HFFc6 (cell line): ENCODE measurements around the gene WIZ. TPM values are rescaled to one million over a fixed set of nuclear protein-coding genes. Genes with fewer than 3 reads are reported as not detected.
"Not testable (repeated sequence)": the region's sequence is repeated elsewhere in the genome, so short reads cannot be mapped to it uniquely, and the experiment has no call there.

Experiments used
- DNase-seq: peaks from one replicate; pipeline ENCODE4 v3.0.0-alpha.2; 2018
- H3K27ac Mint-ChIP-seq: 2 replicates; pipeline ENCODE4 v1.8.0; 2020; ENCODE audit warnings: mild to moderate bottlenecking, mixed read lengths
- H3K27me3 Mint-ChIP-seq: 2 replicates; pipeline ENCODE4 v1.8.0; 2021; ENCODE audit warnings: mild to moderate bottlenecking, moderate library complexity, mixed read lengths; ENCODE audit not compliant: insufficient read depth
- H3K36me3 Mint-ChIP-seq: 2 replicates; pipeline ENCODE4 v1.8.0; 2021; ENCODE audit warnings: low read depth, mixed read lengths
- H3K4me1 Mint-ChIP-seq: 2 replicates; pipeline ENCODE4 v1.8.0; 2020; ENCODE audit warnings: low read depth, mixed read lengths
- H3K4me3 Mint-ChIP-seq: 2 replicates; pipeline ENCODE4 v1.8.0; 2020; ENCODE audit warnings: mild to moderate bottlenecking, moderate library complexity, mixed read lengths
- H3K9me3 Mint-ChIP-seq: 2 replicates; pipeline ENCODE4 v1.8.0; 2020; ENCODE audit warnings: mild to moderate bottlenecking, mixed read lengths
- total RNA-seq, 6 experiments: library from RNA; stranded (reverse); fragmentation: NEBNext Ultra II Directional; extraction: Animal tissue kit (Norgen Biotek cat#: 25700); gene quantifications; 2 replicates in 1 of 6; 3 replicates in 5 of 6; pipeline ENCODE4 v1.2.3, GENCODE V29; 2021
- TF ChIP-seq, protein P1 (sequence below): fragments of 200-600 bp; sonication (generic); IDR thresholded peaks from 2 replicates; pipeline ENCODE4 v1.5.0; 2021; ENCODE audit warnings: antibody characterized with exemption, mild to moderate bottlenecking

The WIZ gene
- total RNA-seq, 6 experiments from 2014 or later: 39.3 to 54.3 (median 43.1) TPM

DNA sequence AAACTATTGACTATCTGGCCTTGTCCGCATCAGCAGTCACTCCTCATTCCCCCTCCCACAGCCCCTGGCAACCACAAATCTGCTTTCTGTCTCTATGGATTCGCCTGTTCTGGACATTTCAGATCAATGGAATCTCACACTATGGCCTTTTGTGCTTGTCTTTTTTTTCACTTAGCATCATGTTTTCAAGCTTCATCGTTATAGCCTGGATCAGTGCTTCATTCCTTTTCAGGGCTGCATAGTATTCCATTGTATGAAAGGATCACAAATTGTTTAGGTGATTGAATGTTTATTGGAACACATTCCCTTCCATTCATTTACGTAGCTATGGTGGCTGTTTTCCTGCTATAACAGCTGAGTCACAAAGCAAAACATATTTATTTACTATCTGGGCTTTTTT lies 37.3 kb upstream of the WIZ start:
- H3K27ac Mint-ChIP-seq: no peak overlapping the region
- TF ChIP-seq, protein P1, sequence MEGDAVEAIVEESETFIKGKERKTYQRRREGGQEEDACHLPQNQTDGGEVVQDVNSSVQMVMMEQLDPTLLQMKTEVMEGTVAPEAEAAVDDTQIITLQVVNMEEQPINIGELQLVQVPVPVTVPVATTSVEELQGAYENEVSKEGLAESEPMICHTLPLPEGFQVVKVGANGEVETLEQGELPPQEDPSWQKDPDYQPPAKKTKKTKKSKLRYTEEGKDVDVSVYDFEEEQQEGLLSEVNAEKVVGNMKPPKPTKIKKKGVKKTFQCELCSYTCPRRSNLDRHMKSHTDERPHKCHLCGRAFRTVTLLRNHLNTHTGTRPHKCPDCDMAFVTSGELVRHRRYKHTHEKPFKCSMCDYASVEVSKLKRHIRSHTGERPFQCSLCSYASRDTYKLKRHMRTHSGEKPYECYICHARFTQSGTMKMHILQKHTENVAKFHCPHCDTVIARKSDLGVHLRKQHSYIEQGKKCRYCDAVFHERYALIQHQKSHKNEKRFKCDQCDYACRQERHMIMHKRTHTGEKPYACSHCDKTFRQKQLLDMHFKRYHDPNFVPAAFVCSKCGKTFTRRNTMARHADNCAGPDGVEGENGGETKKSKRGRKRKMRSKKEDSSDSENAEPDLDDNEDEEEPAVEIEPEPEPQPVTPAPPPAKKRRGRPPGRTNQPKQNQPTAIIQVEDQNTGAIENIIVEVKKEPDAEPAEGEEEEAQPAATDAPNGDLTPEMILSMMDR: no peak
- no peaks in the 10 kb centered on the region for H3K4me1 Mint-ChIP-seq
- H3K36me3 Mint-ChIP-seq: no peaks in the 10 kb centered on the region
- H3K27me3 Mint-ChIP-seq: peaks cover 4% of the 10 kb centered on the region; the same call in 1 of the 2 replicates
- peaks cover 5% of the 10 kb centered on the region; the same call in 1 of the 2 replicates for H3K9me3 Mint-ChIP-seq
- no peak overlapping the region for H3K4me3 Mint-ChIP-seq
- no peak for DNase-seq

DNA sequence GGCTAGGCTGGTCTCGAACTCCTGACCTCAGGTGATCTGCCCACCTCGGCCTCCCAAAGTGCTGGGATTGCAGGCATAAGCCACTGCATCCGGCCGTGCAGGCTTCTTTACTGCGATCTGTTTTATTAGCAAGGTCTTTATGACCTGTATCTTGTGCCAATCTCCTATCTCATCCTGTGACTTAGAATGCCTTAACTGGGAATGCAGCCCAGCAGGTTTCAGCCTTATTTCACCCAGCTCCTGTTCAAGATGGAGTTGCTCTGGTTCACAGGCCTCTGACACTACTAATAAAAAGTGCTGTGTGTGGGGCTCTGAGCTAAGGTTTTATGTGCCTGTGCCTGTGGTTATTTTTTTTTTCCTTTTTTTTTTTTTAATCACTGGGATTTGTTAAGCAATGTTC lies 36.0 kb upstream of the WIZ start:
- DNase-seq, H3K4me1 Mint-ChIP-seq, H3K36me3 Mint-ChIP-seq, H3K27ac Mint-ChIP-seq, H3K9me3 Mint-ChIP-seq, H3K27me3 Mint-ChIP-seq, H3K4me3 Mint-ChIP-seq: not testable (repeated sequence)

DNA sequence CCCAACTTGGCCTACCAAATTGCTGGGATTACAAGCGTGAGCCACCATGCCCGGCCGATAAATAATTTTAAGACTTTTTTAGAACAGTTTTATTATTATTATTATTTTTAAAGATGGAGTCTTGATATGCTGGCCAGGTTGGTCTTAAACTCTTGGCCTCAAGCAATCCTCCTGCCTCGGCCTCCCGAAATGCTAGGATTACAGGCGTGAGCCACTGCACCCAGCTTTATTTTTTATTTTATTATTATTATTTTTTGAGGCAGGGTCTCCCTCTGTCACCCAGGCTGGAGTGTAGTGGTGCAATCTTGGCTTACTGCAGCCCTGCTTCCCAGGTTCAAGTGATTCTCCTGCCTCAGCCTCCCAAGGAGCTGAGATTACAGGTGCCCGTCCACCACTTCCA lies 31.2 kb upstream of the WIZ start:
- DNase-seq, H3K36me3 Mint-ChIP-seq, H3K4me3 Mint-ChIP-seq, H3K4me1 Mint-ChIP-seq, H3K27ac Mint-ChIP-seq, H3K27me3 Mint-ChIP-seq, H3K9me3 Mint-ChIP-seq: not testable (repeated sequence)

DNA sequence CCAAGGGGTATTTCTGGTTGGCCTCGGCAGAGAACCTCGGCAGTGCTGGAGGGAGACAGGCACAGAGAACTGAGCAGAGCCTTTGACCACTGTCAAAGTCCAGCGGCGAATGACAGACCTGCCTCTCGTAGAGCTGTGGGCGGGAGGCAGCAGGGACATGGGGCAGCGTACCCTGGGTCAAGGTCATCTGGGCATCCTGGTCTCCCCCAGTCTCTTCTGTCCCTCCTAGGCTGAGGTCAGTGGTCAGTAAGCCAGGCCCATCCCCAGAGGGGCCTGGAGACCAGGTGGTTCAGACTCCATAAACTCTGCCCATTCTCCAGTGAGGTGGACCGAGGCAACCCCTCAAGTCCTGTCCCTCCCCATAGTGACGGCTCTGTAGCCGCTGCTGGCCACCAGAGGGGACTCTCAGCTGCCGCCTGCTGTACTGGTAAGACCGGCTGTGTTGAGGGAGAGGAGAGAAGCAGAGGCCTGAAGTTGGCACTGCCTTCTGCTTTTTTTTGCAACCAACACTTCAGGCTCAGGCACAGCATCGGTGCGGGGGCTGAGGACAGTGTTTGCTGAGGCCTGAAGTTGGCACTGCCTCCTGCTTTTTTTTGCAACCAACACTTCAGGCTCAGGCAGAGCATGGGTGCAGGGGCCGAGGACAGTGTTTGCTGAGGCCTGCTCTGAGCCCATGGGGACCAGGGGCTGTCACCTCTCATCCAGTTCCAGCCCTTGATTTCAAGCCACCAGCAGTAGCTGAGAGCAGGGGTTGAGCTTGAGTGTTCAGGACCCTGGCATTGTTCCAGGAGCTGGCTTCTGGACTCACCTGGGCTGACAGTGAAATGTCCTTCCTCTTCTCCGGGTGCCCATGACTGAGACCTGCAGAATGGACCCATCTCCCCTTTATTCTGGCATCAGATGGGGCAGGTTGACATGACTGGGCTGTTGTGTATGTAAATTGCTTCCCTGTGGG lies 29.9 kb upstream of the WIZ start, which contains the start of gene PGLYRP2:
TSS of gene PGLYRP2 (minus strand) at position 111 of the 955 bp plus-strand sequence. CDS start 130 bp downstream, outside the sequence.
- Mint-ChIP-seq H3K27me3 (peaks cover 3% of the 10 kb centered on the region), H3K4me3 (no peak within 1 kb of the TSS), H3K9me3 (no peaks in the 10 kb centered on the region), H3K36me3 (no peaks in the 10 kb centered on the region), H3K4me1 (no peaks in the 10 kb centered on the region), H3K27ac (no peak within 1 kb of the TSS)
- peak; percentile 9 for DNase-seq
- TF ChIP-seq, protein P1: peak; percentile 29; the same call in 1 of the 2 replicates

DNA sequence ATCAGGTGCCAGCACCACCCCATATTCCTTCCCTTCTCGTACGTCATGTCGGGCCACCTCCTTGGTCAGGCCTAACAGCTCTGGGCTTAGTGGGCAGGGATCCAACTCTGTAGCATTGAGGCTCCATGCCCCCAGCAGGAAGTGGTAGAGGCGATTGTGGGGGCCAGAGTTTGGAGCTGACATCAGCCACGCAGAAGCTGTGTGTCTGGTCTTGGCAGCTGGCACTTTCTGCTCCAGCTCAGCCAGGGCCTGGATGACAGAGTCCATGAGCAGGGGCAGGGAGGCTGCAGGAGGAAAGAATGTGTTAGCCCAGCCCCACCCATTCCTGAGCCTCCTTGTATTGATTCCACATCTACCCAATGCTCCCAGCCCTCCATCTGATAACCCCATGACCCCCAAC lies 26.6 kb upstream of the WIZ start:
- H3K27ac Mint-ChIP-seq: no peak overlapping the region
- TF ChIP-seq, protein P1: no peak
- H3K9me3 Mint-ChIP-seq: no peaks in the 10 kb centered on the region
- H3K4me1 Mint-ChIP-seq: no peaks in the 10 kb centered on the region
- no peaks in the 10 kb centered on the region for H3K36me3 Mint-ChIP-seq
- no peak overlapping the region for H3K4me3 Mint-ChIP-seq
- H3K27me3 Mint-ChIP-seq: peaks cover 3% of the 10 kb centered on the region
- DNase-seq: no peak

DNA sequence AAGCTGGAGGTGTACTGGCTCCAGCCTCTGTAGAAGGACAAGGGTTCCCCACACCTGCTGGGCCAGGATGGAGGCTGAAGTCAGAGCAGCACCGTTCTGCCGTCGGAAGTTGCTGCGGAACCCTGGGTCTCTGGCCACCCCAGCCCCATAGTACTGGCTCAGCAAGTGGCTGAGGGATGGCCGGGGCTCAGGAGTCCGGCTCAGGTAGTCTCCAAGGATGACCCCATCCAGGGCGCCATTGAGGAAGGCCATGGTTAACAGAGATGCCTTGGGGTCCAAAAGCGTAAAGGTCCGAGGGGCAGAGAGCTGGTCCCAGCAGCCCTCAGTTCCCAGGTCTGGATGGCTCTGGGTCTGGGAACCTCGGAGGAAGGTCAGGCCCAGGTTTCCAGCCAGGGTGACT lies 25.9 kb upstream of the WIZ start:
- no peaks in the 10 kb centered on the region for H3K36me3 Mint-ChIP-seq
- H3K27me3 Mint-ChIP-seq: peaks cover 3% of the 10 kb centered on the region
- no peak overlapping the region for H3K27ac Mint-ChIP-seq
- H3K4me1 Mint-ChIP-seq: no peaks in the 10 kb centered on the region
- no peak overlapping the region for H3K4me3 Mint-ChIP-seq
- H3K9me3 Mint-ChIP-seq: no peaks in the 10 kb centered on the region
- TF ChIP-seq, protein P1: no peak
- DNase-seq: no peak
